Measurements from ENCODE around the gene ADRM1. TPM values are rescaled to one million over a fixed set of nuclear protein-coding genes. Genes with fewer than 3 reads are reported as not detected.

The ADRM1 gene
- total and polyA plus RNA-seq, 2 of the 4 experiments (the other 2 are of a cell fraction): 103 to 149 TPM

- in situ Hi-C loops (cut with MboI; ENCODE audit: low sequenced_read_pairs): loop anchor here (25.0 kb wide), 1 partner anchor 335 kb away; no protein-coding TSS in a partner anchor
- H3K9me3 ChIP-seq (ENCODE audit: control insufficient read depth, insufficient read depth, low read length): no peaks in the 10 kb centered on the region
- H4K8ac ChIP-seq (ENCODE audit: low read depth in 2 of 2, low read length in 2 of 2): no peak overlapping the region
- H3K4ac ChIP-seq (ENCODE audit: low read depth, low read length): no peak overlapping the region
- peaks cover 59% of the 10 kb centered on the region for H3K36me3 ChIP-seq (ENCODE audit: control insufficient read depth, insufficient read depth, low read length)
- DNase-seq (no peak), ATAC-seq (ENCODE audit: low read depth) (no peak)
- H2BK20ac ChIP-seq (ENCODE audit: low read depth, low read length): no peak overlapping the region
- BruUV-seq (replicated peaks): no TSS peak
- H2AFZ ChIP-seq (replicated peaks; ENCODE audit: low read length, poor library complexity): no peak overlapping the region
- intact Hi-C loops (cut with micrococcal nuclease): no loop called here
- 68% methylated on average over 6 of the region's 13 CpGs; no CpG with 5 or more reads in 1 of the 2 experiments for WGBS, 2 experiments (ENCODE audit: extremely low coverage in 2 of 2, insufficient read length in 1 of 2)
- no peak overlapping the region for H3K14ac ChIP-seq (replicated peaks; ENCODE audit: low read depth, low read length)
- no peak overlapping the region for H3K4me2 ChIP-seq (ENCODE audit: low read depth, low read length)
- peaks cover 8 to 9% of the 10 kb centered on the region in 2 experiments; a peak in 2 of 4 replicates for H3K79me1 ChIP-seq (ENCODE audit: low read depth in 1 of 2, low read length in 2 of 2)
- no peak overlapping the region for H2AK9ac ChIP-seq (replicated peaks; ENCODE audit: low read depth, low read length, poor library complexity)
- no peak overlapping the region for H3K56ac ChIP-seq (ENCODE audit: extremely low read depth, insufficient read depth, low read length)
- no peaks in the 10 kb centered on the region for H3K27me3 ChIP-seq (ENCODE audit: control insufficient read depth, insufficient read depth, low read length)
- H2AK5ac ChIP-seq (ENCODE audit: low read depth, low read length): no peak overlapping the region
- H4K20me1 ChIP-seq (ENCODE audit: insufficient read depth, low read length): peaks cover 8% of the 10 kb centered on the region; the same call in 1 of the 2 replicates
- H3K23ac ChIP-seq (ENCODE audit: low read depth, low read length): no peak overlapping the region
- H3K9me1 ChIP-seq (ENCODE audit: insufficient read depth, low read length): peaks cover 13% of the 10 kb centered on the region
- H2BK5ac ChIP-seq (ENCODE audit: low read depth, low read length, poor library complexity, severe bottlenecking): no peak overlapping the region
- no peak overlapping the region for H3K4me3 ChIP-seq (ENCODE audit: insufficient read depth, low read depth, low read length)
- H3K4me1 ChIP-seq (ENCODE audit: control insufficient read depth, insufficient read depth, low read length): no peaks in the 10 kb centered on the region
- no peak overlapping the region for H4K5ac ChIP-seq (ENCODE audit: low read depth, low read length)
- H3K9ac ChIP-seq (ENCODE audit: low read depth, low read length): no peak overlapping the region
- H3K18ac ChIP-seq (ENCODE audit: low read depth, low read length): no peak overlapping the region
- ChIA-PET CTCF (no interaction called here), POLR2A (ENCODE audit: unreplicated experiment) (no interaction called here)
- no peak for TF ChIP-seq ELK1 (IDR thresholded peaks at IDR 0.05; ENCODE audit: borderline replicate concordance, low read depth, low read length)
- no peak for TF ChIP-seq MAFK (IDR thresholded peaks at IDR 0.05; ENCODE audit: low read depth, low read length)
- no peak for TF ChIP-seq CEBPB (IDR thresholded peaks at IDR 0.05; ENCODE audit: low read depth, low read length)
- TF ChIP-seq USF2 (IDR thresholded peaks at IDR 0.05; ENCODE audit: low read depth, low read length): no peak
- no peak for TF ChIP-seq POLR2A (IDR thresholded peaks at IDR 0.05; ENCODE audit: low read depth, low read length)
- no peak for TF ChIP-seq NFE2L2 (IDR thresholded peaks at IDR 0.05; ENCODE audit: low read depth, low read length)
- TF ChIP-seq CHD1 (IDR thresholded peaks at IDR 0.05; ENCODE audit: low read depth, low read length): no peak
- no peak for TF ChIP-seq CTCF (conservative IDR thresholded peaks at IDR 0.05; ENCODE audit: low read depth, low read length)
- TF ChIP-seq RCOR1 (IDR thresholded peaks at IDR 0.05; ENCODE audit: insufficient replicate concordance, low read length): no peak
- no peak for TF ChIP-seq MXI1 (IDR thresholded peaks at IDR 0.05; ENCODE audit: borderline replicate concordance, low read depth, low read length)
- TF ChIP-seq RFX5 (IDR thresholded peaks at IDR 0.05; ENCODE audit: low read depth, low read length): no peak
- H2BK15ac ChIP-seq (ENCODE audit: low read depth, low read length): no peak overlapping the region
- dilution Hi-C loops (cut with HindIII; ENCODE audit: low sequenced_read_pairs, unreplicated experiment): loop anchor here (25.0 kb wide), 1 partner anchor 110 kb away; the partner anchor contains the start of gene RPS21
- no peak overlapping the region for H4K91ac ChIP-seq (ENCODE audit: insufficient read depth, low read depth, low read length)
- H3K27ac ChIP-seq (ENCODE audit: insufficient read depth, low read length): no peak overlapping the region
- H2BK120ac ChIP-seq (ENCODE audit: low read depth, low read length): no peak overlapping the region
Measured at GRCh38 chr20:62277253-62277652, 25.5 kb upstream of the ADRM1 start.
